ENCODE data around the gene STON1.
"Not testable (repeated sequence)": the region's sequence is repeated elsewhere in the genome, so short reads cannot be mapped to it uniquely, and the experiment has no call there.

The STON1 gene

GRCh38 chr2:48622691-48623090 is 92.7 kb downstream of the STON1 start:
- DNase-seq = not testable (repeated sequence)

GRCh38 chr2:48624696-48625095 is 94.7 kb downstream of the STON1 start:
- no peak for DNase-seq

DNA sequence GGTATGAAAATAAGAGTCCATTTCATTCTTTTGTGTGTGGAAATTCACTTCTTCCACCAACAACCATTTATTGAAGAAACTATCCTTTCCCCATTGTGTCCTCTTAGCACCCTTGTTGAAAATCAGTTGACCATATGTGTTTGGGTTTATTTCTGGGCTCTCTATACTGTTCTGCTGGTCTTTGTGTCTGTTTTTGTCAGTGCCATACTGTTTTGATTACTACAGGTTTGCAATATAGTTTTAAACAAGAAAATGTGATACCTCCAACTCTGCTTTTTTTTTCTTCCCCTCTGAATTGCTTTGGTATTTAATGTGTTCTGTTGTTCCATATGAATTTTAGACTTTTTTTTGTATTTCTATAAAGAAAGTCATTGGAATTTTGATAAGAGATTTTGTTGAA is 96.1 kb downstream of the STON1 start:
- no peak for DNase-seq

DNA sequence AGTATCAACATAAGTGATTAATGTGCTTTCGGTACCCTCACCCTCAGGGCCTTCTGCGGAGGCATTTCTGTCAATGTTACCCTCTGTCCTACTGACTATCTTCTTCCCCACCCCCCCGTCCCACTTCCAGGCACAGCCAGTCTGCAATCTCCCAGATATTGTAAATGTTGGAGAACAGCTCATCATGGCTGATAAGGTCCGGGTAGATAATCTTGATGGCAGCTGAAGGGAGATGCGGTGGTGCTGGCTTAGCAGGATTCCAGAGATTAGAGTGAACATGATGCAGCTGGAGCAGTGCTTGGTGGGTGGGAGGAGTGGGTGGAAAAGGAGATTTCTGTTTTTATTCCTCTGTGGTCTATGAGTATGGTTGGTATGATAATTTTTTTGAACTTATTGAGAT is 103.2 kb downstream of the STON1 start:
- DNase-seq = no peak

- no peak for DNase-seq
Measured at GRCh38 chr2:48635786-48636185, 105.8 kb downstream of the STON1 start.

DNA sequence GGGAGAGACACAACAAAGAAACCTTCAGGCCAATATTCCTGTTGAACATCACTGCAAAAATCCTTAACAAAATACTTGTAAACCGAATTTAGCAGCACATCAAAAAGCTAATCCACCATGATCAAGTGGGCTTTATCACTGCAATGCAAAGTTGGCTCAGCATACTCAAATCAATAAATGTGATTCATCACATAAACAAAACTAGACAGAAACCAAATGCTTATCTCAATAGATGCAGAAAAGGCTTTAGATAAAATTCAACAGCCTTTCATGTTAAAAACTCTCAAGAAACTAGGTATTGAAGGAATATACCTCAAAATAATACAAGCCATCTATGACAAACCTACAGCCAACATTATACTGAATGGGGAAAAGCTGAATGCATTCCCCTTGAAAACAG is 108.3 kb downstream of the STON1 start:
- no peak for DNase-seq

All from fibroblast of skin of right quadriceps (primary cell).